HepG2 (cell line): ENCODE results near the gene CRLF3. TPM values are rescaled to one million over a fixed set of nuclear protein-coding genes. Genes with fewer than 3 reads are reported as not detected.

Experiments used
- BHLHE40 ChIP-seq: IDR thresholded peaks from 2 replicates; pipeline ENCODE4 v1.6.1; 2011; ENCODE audit warnings: low read length, improper control_type of control experiment
- ETV5 ChIP-seq: IDR thresholded peaks from 2 replicates; pipeline ENCODE4 v1.6.1; 2018; ENCODE audit warnings: missing biosample characterization, missing genetic modification reagents, inconsistent platforms, borderline replicate concordance
- FOXA3 ChIP-seq: IDR thresholded peaks from 2 replicates; pipeline ENCODE4 v1.6.1; 2016; ENCODE audit warnings: missing genetic modification reagents, missing compliant biosample characterization
- GATA4 ChIP-seq: sonication (generic); IDR thresholded peaks from 2 replicates; pipeline ENCODE4 v1.6.1; 2016; ENCODE audit warnings: antibody characterized with exemption, low read depth, borderline replicate concordance
- HBP1 ChIP-seq: IDR thresholded peaks from 2 replicates; pipeline ENCODE4 v1.6.1; 2016; ENCODE audit warnings: low read depth, control low read depth
- KAT7 ChIP-seq: IDR thresholded peaks from 2 replicates; pipeline ENCODE4 v1.6.1; 2018; ENCODE audit warnings: borderline replicate concordance, missing compliant biosample characterization
- MED1 ChIP-seq: sonication (generic); formaldehyde crosslinking; IDR thresholded peaks from 2 replicates; pipeline ENCODE4 v1.4.0; 2020; ENCODE audit warnings: missing genetic modification reagents
- MIXL1 ChIP-seq: IDR thresholded peaks from 2 replicates; pipeline ENCODE4 v1.6.1; 2016
- REL ChIP-seq: sonication (generic); formaldehyde crosslinking; conservative IDR thresholded peaks from 2 replicates; pipeline ENCODE4 v1.8.0; 2022; ENCODE audit warnings: mild to moderate bottlenecking, missing genetic modification reagents, moderate library complexity
- SP5 ChIP-seq: IDR thresholded peaks from 2 replicates; pipeline ENCODE4 v1.6.1; 2016; ENCODE audit warnings: low read depth, borderline replicate concordance
- ZBTB7B ChIP-seq: sonication (generic); formaldehyde crosslinking; IDR thresholded peaks from 2 replicates; pipeline ENCODE4 v1.4.0; 2020; ENCODE audit warnings: missing genetic modification reagents
- ZFY ChIP-seq: sonication (generic); formaldehyde crosslinking; IDR thresholded peaks from 2 replicates; pipeline ENCODE4 v1.4.0; 2020; ENCODE audit warnings: missing genetic modification reagents
- ZGPAT ChIP-seq: IDR thresholded peaks from 2 replicates; pipeline ENCODE4 v1.6.1; 2016; ENCODE audit warnings: mild to moderate bottlenecking
- ZNF263 ChIP-seq: sonication (generic); formaldehyde crosslinking; IDR thresholded peaks from 2 replicates; pipeline ENCODE4 v1.4.0; 2020; ENCODE audit warnings: missing genetic modification reagents
- ZNF276 ChIP-seq: sonication (generic); formaldehyde crosslinking; IDR thresholded peaks from 2 replicates; pipeline ENCODE4 v1.4.0; 2020; ENCODE audit warnings: mild to moderate bottlenecking, low read depth, missing genetic modification reagents
- ZNF430 ChIP-seq: sonication (generic); formaldehyde crosslinking; IDR thresholded peaks from 2 replicates; pipeline ENCODE4 v1.9.0; 2021; ENCODE audit warnings: mild to moderate bottlenecking, missing genetic modification reagents
- ZNF496 ChIP-seq: sonication (generic); formaldehyde crosslinking; IDR thresholded peaks from 2 replicates; pipeline ENCODE4 v1.8.1; 2023; ENCODE audit warnings: mild to moderate bottlenecking, moderate library complexity, missing genetic modification reagents; ENCODE audit not compliant: insufficient replicate concordance
- ZNF737 ChIP-seq: sonication (generic); formaldehyde crosslinking; IDR thresholded peaks from 2 replicates; pipeline ENCODE4 v1.5.0; 2020; ENCODE audit warnings: missing genetic modification reagents, mild to moderate bottlenecking, borderline replicate concordance
- polyA plus RNA-seq, 8 experiments: library from polyadenylated mRNA; depleted of rRNA in 3 of 8; stranded (reverse) in 7 of 8; unstranded in 1 of 8; fragments of >200 nt; fragmentation: Illumina TruSeq in 4 of 8; extraction: Trizol in 4 of 8; gene quantifications; 2 replicates each; pipeline versions ENCODE4 v1.2.1 to v1.2.3, GENCODE V29; 2011 to 2016; ENCODE audit warnings: low read depth in 4 of 8, missing spikeins in 1 of 8, mixed read lengths in 1 of 8; ENCODE audit not compliant: insufficient read depth in 1 of 8
- total RNA-seq, 5 experiments: library from RNA; depleted of rRNA; stranded (reverse); fragments of >200 nt; fragmentation: Illumina TruSeq; extraction: Trizol; gene quantifications; 2 replicates each; pipeline ENCODE4 v1.2.3, GENCODE V29; 2016; ENCODE audit warnings: low read depth in 1 of 5
- TF ChIP-seq, protein P1 (sequence below): sonication (generic); formaldehyde crosslinking; IDR thresholded peaks from 2 replicates; pipeline ENCODE4 v1.5.0; 2020; ENCODE audit warnings: missing genetic modification reagents
- TF ChIP-seq, protein P2 (sequence below): sonication (generic); formaldehyde crosslinking; IDR thresholded peaks from 2 replicates; pipeline ENCODE4 v1.4.0; 2020; ENCODE audit warnings: mild to moderate bottlenecking, missing genetic modification reagents
- TF ChIP-seq, protein P3 (sequence below): sonication (generic); formaldehyde crosslinking; IDR thresholded peaks from 2 replicates; pipeline ENCODE4 v1.4.0; 2020; ENCODE audit warnings: low read depth, mild to moderate bottlenecking, missing genetic modification reagents

The CRLF3 gene
- total and polyA plus RNA-seq, 2 of the 13 experiments (the other 11 are each of a cell fraction or from before 2014, with no cell fraction given): 6.4 to 9.1 TPM

GRCh38 chr17:30824356-30825145 is at the start of gene CRLF3 (continued):
- TF ChIP-seq MED1 (CRISPR knock-in tag): 0 out of 2 replicates have a peak, but pooled peaks have one; percentile 12
- TF ChIP-seq GATA4: 0 out of 2 replicates have a peak, but pooled peaks have one; percentile 28
- TF ChIP-seq ZNF430 (CRISPR knock-in tag): peak; percentile 92
- TF ChIP-seq ZBTB7B: peak; percentile 46; the same call in 1 of the 2 replicates
- TF ChIP-seq, protein P1, sequence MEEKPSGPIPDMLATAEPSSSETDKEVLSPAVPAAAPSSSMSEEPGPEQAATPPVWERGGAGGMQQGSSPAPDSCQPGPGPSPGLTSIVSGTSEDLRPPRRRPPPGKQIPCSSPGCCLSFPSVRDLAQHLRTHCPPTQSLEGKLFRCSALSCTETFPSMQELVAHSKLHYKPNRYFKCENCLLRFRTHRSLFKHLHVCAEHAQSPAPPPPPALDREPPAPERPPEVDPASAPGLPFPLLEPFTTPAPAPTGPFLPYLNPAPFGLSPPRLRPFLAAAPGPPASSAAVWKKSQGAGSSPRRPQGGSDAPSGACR: peak; percentile 80; the same call in 1 of the 2 replicates
- TF ChIP-seq ZNF263 (CRISPR knock-in tag): no peak
- TF ChIP-seq, protein P2, sequence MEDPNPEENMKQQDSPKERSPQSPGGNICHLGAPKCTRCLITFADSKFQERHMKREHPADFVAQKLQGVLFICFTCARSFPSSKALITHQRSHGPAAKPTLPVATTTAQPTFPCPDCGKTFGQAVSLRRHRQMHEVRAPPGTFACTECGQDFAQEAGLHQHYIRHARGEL: no peak
- TF ChIP-seq, protein P3, sequence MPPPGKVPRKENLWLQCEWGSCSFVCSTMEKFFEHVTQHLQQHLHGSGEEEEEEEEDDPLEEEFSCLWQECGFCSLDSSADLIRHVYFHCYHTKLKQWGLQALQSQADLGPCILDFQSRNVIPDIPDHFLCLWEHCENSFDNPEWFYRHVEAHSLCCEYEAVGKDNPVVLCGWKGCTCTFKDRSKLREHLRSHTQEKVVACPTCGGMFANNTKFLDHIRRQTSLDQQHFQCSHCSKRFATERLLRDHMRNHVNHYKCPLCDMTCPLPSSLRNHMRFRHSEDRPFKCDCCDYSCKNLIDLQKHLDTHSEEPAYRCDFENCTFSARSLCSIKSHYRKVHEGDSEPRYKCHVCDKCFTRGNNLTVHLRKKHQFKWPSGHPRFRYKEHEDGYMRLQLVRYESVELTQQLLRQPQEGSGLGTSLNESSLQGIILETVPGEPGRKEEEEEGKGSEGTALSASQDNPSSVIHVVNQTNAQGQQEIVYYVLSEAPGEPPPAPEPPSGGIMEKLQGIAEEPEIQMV (CRISPR knock-in tag): peak; percentile 76; the same call in 1 of the 2 replicates
- peak; percentile 94 for TF ChIP-seq ZFY (CRISPR knock-in tag)
- peak; percentile 28; the same call in 1 of the 2 replicates for TF ChIP-seq FOXA3 (CRISPR knock-in tag)
- TF ChIP-seq SP5 (CRISPR knock-in tag): peak; percentile 47
- no peak for TF ChIP-seq REL (CRISPR knock-in tag)
- TF ChIP-seq BHLHE40: peak; percentile 80
- no peak for TF ChIP-seq ZNF737 (CRISPR knock-in tag)
- TF ChIP-seq ZNF496 (CRISPR knock-in tag): no peak
- peak; percentile 75; the same call in 1 of the 2 replicates for TF ChIP-seq ZNF276 (CRISPR knock-in tag)
- peak; percentile 44; the same call in 1 of the 2 replicates for TF ChIP-seq MIXL1 (CRISPR knock-in tag)
- TF ChIP-seq KAT7 (CRISPR knock-in tag): peak; percentile 25; the same call in 1 of the 2 replicates
- TF ChIP-seq ETV5 (CRISPR knock-in tag): peak; percentile 51
- TF ChIP-seq HBP1 (CRISPR knock-in tag): peak; percentile 58; the same call in 1 of the 2 replicates
- peak; percentile 71 for TF ChIP-seq ZGPAT
